ENCODE measurements around the gene FIG4.

FIG4 gene

GRCh38 chr6:109853426-109853825 is 162.3 kb downstream of the FIG4 start:
- TF ChIP-seq CTCF (IDR thresholded peaks at IDR 0.05), result no peak

GRCh38 chr6:109853951-109854350 is 162.9 kb downstream of the FIG4 start:
- TF ChIP-seq CTCF (IDR thresholded peaks at IDR 0.05), result no peak

GRCh38 chr6:109854541-109855308 is 163.6 kb downstream of the FIG4 start:
- no peak for TF ChIP-seq CTCF (IDR thresholded peaks at IDR 0.05)

- TF ChIP-seq CTCF (IDR thresholded peaks at IDR 0.05), result no peak
Measured at GRCh38 chr6:109861946-109862345, 170.8 kb downstream of the FIG4 start.

- no peak for TF ChIP-seq CTCF (IDR thresholded peaks at IDR 0.05)
Measured at GRCh38 chr6:109864050-109864449, 173.0 kb downstream of the FIG4 start.

GRCh38 chr6:109865968-109866367 is 174.9 kb downstream of the FIG4 start:
- TF ChIP-seq CTCF (IDR thresholded peaks at IDR 0.05), result no peak

GRCh38 chr6:109867009-109867969 is 176.2 kb downstream of the FIG4 start:
- no peak for TF ChIP-seq CTCF (IDR thresholded peaks at IDR 0.05)
